WTC11 (cell line): ENCODE data around the gene RPTOR. TPM values are rescaled to one million over a fixed set of nuclear protein-coding genes. Genes with fewer than 3 reads are reported as not detected.
"Not testable (repeated sequence)": the region's sequence is repeated elsewhere in the genome, so short reads cannot be mapped to it uniquely, and the experiment has no call there.

Experiments
- ATAC-seq: fragments of 200-7000 bp; cut with Tn5 transposase; 2 replicates; pipeline ENCODE4 v1.10.0; 2021; ENCODE audit warnings: mild to moderate bottlenecking, moderate library complexity
- CTCF ChIA-PET: fragments of 300-600 bp; sonication (Branson Sonifier 250); formaldehyde crosslinking; loops from one replicate; lab custom pipeline; 2021; ENCODE audit warnings: antibody characterized with exemption; lab: Charles Lee
- POLR2A ChIA-PET: fragments of 350-600 bp; sonication (Branson Sonifier 250); formaldehyde crosslinking; loops from one replicate; lab custom pipeline; 2021; ENCODE audit warnings: antibody characterized with exemption; lab: Charles Lee
- DNase-seq: peaks from one replicate; pipeline ENCODE4 v3.0.0; 2021; ENCODE audit warnings: low spot score
- H3K27ac Mint-ChIP-seq: 2 replicates; pipeline ENCODE4 v1.8.0; 2021; ENCODE audit warnings: mixed read lengths
- H3K27me3 Mint-ChIP-seq: 2 replicates; pipeline ENCODE4 v1.8.0; 2021; ENCODE audit warnings: low read depth, mild to moderate bottlenecking, moderate library complexity, mixed read lengths
- H3K36me3 Mint-ChIP-seq: 2 replicates; pipeline ENCODE4 v1.8.0; 2021; ENCODE audit warnings: mixed read lengths
- H3K4me1 Mint-ChIP-seq: 2 replicates; pipeline ENCODE4 v1.8.0; 2022; ENCODE audit warnings: mixed read lengths
- H3K4me3 Mint-ChIP-seq: 2 replicates; pipeline ENCODE4 v1.8.0; 2021; ENCODE audit warnings: mild to moderate bottlenecking, moderate library complexity, mixed read lengths
- H3K9me3 Mint-ChIP-seq: 2 replicates; pipeline ENCODE4 v1.8.0; 2021; ENCODE audit warnings: mixed read lengths
- ATF1 ChIP-seq: sonication (generic); formaldehyde crosslinking; IDR thresholded peaks from 2 replicates; pipeline ENCODE4 v1.8.1; 2023; ENCODE audit warnings: mild to moderate bottlenecking, moderate library complexity, missing genetic modification reagents
- E2F4 ChIP-seq: sonication (generic); formaldehyde crosslinking; IDR thresholded peaks from 2 replicates; pipeline ENCODE4 v1.8.1; 2022; ENCODE audit warnings: low read depth, mild to moderate bottlenecking, moderate library complexity, missing genetic modification reagents, borderline replicate concordance
- ESRRA ChIP-seq: sonication (generic); formaldehyde crosslinking; IDR thresholded peaks from 2 replicates; pipeline ENCODE4 v1.8.1; 2022; ENCODE audit warnings: mild to moderate bottlenecking, missing genetic modification reagents, borderline replicate concordance
- GABPB1 ChIP-seq: sonication (generic); formaldehyde crosslinking; IDR thresholded peaks from 2 replicates; pipeline ENCODE4 v1.8.1; 2023; ENCODE audit warnings: mild to moderate bottlenecking, missing genetic modification reagents
- HMGA2 ChIP-seq: fragments of 250-450 bp; sonication (Bioruptor Pico); IDR thresholded peaks from 2 replicates; pipeline ENCODE4 v1.4.0; 2021; ENCODE audit warnings: mild to moderate bottlenecking, moderate library complexity
- MAX ChIP-seq: sonication (generic); formaldehyde crosslinking; IDR thresholded peaks from 2 replicates; pipeline ENCODE4 v1.8.0; 2022; ENCODE audit warnings: mild to moderate bottlenecking, missing genetic modification reagents
- NFATC4 ChIP-seq: fragments of 250-450 bp; sonication (Bioruptor Pico); IDR thresholded peaks from 2 replicates; pipeline ENCODE4 v1.9.0; 2021; ENCODE audit warnings: mild to moderate bottlenecking
- NR1H2 ChIP-seq: sonication (generic); formaldehyde crosslinking; IDR thresholded peaks from 2 replicates; pipeline ENCODE4 v1.9.0; 2021; ENCODE audit warnings: mild to moderate bottlenecking, moderate library complexity, missing genetic modification reagents
- OVOL2 ChIP-seq: fragments of 250-450 bp; sonication (Bioruptor Pico); IDR thresholded peaks from 2 replicates; pipeline ENCODE4 v1.9.0; 2021; ENCODE audit warnings: mild to moderate bottlenecking, borderline replicate concordance
- PRRX2 ChIP-seq: fragments of 250-450 bp; sonication (Bioruptor Pico); IDR thresholded peaks from 2 replicates; pipeline ENCODE4 v1.8.0; 2021; ENCODE audit warnings: mild to moderate bottlenecking
- SMAD4 ChIP-seq: sonication (generic); formaldehyde crosslinking; IDR thresholded peaks from 2 replicates; pipeline ENCODE4 v1.8.0; 2022; ENCODE audit warnings: mild to moderate bottlenecking, missing genetic modification reagents
- TCF7 ChIP-seq: sonication (generic); formaldehyde crosslinking; IDR thresholded peaks from 2 replicates; pipeline ENCODE4 v1.8.0; 2022; ENCODE audit warnings: mild to moderate bottlenecking, low read depth, missing genetic modification reagents, moderate library complexity
- ZMAT4 ChIP-seq: fragments of 250-450 bp; sonication (Bioruptor Pico); IDR thresholded peaks from 2 replicates; pipeline ENCODE4 v1.9.0; 2021; ENCODE audit warnings: mild to moderate bottlenecking
- ZNF232 ChIP-seq: sonication (generic); formaldehyde crosslinking; IDR thresholded peaks from 2 replicates; pipeline ENCODE4 v1.8.0; 2022; ENCODE audit warnings: mild to moderate bottlenecking, missing genetic modification reagents
- ZNF263 ChIP-seq: sonication (generic); formaldehyde crosslinking; IDR thresholded peaks from 2 replicates; pipeline ENCODE4 v1.8.1; 2022; ENCODE audit warnings: low read depth, mild to moderate bottlenecking, moderate library complexity, missing genetic modification reagents
- ZNF512 ChIP-seq: sonication (generic); formaldehyde crosslinking; IDR thresholded peaks from 2 replicates; pipeline ENCODE4 v1.8.1; 2022; ENCODE audit warnings: missing genetic modification reagents, borderline replicate concordance
- total RNA-seq: library from RNA; stranded (reverse); gene quantifications from 3 replicates; pipeline ENCODE4 v1.2.3, GENCODE V29; 2021
- TF ChIP-seq, protein P1 (sequence below): sonication (generic); formaldehyde crosslinking; IDR thresholded peaks from 2 replicates; pipeline ENCODE4 v1.8.1; 2023; ENCODE audit warnings: mild to moderate bottlenecking, missing genetic modification reagents, borderline replicate concordance
- TF ChIP-seq, protein P2 (sequence below): sonication (generic); formaldehyde crosslinking; IDR thresholded peaks from 2 replicates; pipeline ENCODE4 v1.8.0; 2022; ENCODE audit warnings: mild to moderate bottlenecking, missing genetic modification reagents
- TF ChIP-seq, protein P3 (sequence below): fragments of 250-450 bp; sonication (Bioruptor Pico); IDR thresholded peaks from 2 replicates; pipeline ENCODE4 v1.9.0; 2021; ENCODE audit warnings: moderate library complexity, mild to moderate bottlenecking, inconsistent platforms, borderline replicate concordance

RPTOR gene
- total RNA-seq, 1 experiment from 2014 or later = 41.0 TPM

DNA sequence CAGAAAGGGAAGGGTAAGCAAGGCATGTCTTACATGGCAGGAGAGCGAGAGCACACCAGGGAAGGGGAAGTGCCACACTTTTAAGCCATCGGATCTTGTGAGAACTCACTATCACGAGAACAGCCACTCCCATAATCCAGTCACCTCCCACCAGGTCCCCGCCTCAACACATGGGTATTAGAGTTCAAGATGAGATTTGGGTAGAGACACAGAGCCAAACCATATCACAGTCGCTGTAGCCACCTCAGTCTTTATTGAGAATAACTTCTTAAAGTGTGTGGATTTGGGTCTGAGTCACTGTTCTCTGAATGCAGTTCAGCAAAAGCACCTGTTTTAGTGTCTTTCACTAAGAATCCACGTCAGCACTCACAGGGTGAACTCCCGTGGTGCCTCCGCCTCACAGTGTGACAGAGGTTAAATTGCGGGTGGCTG is 251.8 kb downstream of the RPTOR start:
- no peak for TF ChIP-seq PRRX2
- TF ChIP-seq, protein P1, sequence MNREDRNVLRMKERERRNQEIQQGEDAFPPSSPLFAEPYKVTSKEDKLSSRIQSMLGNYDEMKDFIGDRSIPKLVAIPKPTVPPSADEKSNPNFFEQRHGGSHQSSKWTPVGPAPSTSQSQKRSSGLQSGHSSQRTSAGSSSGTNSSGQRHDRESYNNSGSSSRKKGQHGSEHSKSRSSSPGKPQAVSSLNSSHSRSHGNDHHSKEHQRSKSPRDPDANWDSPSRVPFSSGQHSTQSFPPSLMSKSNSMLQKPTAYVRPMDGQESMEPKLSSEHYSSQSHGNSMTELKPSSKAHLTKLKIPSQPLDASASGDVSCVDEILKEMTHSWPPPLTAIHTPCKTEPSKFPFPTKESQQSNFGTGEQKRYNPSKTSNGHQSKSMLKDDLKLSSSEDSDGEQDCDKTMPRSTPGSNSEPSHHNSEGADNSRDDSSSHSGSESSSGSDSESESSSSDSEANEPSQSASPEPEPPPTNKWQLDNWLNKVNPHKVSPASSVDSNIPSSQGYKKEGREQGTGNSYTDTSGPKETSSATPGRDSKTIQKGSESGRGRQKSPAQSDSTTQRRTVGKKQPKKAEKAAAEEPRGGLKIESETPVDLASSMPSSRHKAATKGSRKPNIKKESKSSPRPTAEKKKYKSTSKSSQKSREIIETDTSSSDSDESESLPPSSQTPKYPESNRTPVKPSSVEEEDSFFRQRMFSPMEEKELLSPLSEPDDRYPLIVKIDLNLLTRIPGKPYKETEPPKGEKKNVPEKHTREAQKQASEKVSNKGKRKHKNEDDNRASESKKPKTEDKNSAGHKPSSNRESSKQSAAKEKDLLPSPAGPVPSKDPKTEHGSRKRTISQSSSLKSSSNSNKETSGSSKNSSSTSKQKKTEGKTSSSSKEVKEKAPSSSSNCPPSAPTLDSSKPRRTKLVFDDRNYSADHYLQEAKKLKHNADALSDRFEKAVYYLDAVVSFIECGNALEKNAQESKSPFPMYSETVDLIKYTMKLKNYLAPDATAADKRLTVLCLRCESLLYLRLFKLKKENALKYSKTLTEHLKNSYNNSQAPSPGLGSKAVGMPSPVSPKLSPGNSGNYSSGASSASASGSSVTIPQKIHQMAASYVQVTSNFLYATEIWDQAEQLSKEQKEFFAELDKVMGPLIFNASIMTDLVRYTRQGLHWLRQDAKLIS (CRISPR knock-in tag) = no peak
- TF ChIP-seq ESRRA (CRISPR knock-in tag) = no peak
- TF ChIP-seq NR1H2 (CRISPR knock-in tag) = no peak
- TF ChIP-seq ATF1 (CRISPR knock-in tag) = no peak
- no peak for TF ChIP-seq NFATC4 (CRISPR knock-in tag)
- no peak for TF ChIP-seq HMGA2 (CRISPR knock-in tag)
- no peak for TF ChIP-seq OVOL2 (CRISPR knock-in tag)
- no peak for TF ChIP-seq ZMAT4 (CRISPR knock-in tag)
- no peak for TF ChIP-seq MAX
- TF ChIP-seq TCF7 (CRISPR knock-in tag) = no peak
- TF ChIP-seq SMAD4 (CRISPR knock-in tag) = no peak
- TF ChIP-seq ZNF512 = no peak
- no peak for TF ChIP-seq ZNF232
- no peak for TF ChIP-seq GABPB1 (CRISPR knock-in tag)
- TF ChIP-seq, protein P2, sequence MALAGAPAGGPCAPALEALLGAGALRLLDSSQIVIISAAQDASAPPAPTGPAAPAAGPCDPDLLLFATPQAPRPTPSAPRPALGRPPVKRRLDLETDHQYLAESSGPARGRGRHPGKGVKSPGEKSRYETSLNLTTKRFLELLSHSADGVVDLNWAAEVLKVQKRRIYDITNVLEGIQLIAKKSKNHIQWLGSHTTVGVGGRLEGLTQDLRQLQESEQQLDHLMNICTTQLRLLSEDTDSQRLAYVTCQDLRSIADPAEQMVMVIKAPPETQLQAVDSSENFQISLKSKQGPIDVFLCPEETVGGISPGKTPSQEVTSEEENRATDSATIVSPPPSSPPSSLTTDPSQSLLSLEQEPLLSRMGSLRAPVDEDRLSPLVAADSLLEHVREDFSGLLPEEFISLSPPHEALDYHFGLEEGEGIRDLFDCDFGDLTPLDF = no peak
- TF ChIP-seq, protein P3, sequence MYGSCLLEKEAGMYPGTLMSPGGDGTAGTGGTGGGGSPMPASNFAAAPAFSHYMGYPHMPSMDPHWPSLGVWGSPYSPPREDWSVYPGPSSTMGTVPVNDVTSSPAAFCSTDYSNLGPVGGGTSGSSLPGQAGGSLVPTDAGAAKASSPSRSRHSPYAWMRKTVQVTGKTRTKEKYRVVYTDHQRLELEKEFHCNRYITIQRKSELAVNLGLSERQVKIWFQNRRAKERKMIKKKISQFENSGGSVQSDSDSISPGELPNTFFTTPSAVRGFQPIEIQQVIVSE (CRISPR knock-in tag) = no peak
- TF ChIP-seq E2F4 (CRISPR knock-in tag) = no peak
- no peak for TF ChIP-seq ZNF263
- CTCF ChIA-PET = no interaction called here
- ATAC-seq (no peak), DNase-seq (no peak)
- H3K27ac Mint-ChIP-seq = no peak overlapping the region
- no peaks in the 10 kb centered on the region for H3K27me3 Mint-ChIP-seq
- no peak overlapping the region for H3K4me3 Mint-ChIP-seq
- POLR2A ChIA-PET = no interaction called here
- peaks cover 5% of the 10 kb centered on the region; the same call in 1 of the 2 replicates for H3K9me3 Mint-ChIP-seq
- H3K36me3 Mint-ChIP-seq = peaks cover 7% of the 10 kb centered on the region
- no peaks in the 10 kb centered on the region for H3K4me1 Mint-ChIP-seq

- ATAC-seq, H3K27me3 Mint-ChIP-seq, CTCF ChIA-PET, H3K36me3 Mint-ChIP-seq, H3K4me3 Mint-ChIP-seq, H3K9me3 Mint-ChIP-seq, H3K27ac Mint-ChIP-seq, POLR2A ChIA-PET, H3K4me1 Mint-ChIP-seq, DNase-seq: not testable (repeated sequence)
Measured at GRCh38 chr17:80797222-80797621, 252.6 kb downstream of the RPTOR start.
